SK-N-SH (cell line): ENCODE data around the gene RET. TPM values are rescaled to one million over a fixed set of nuclear protein-coding genes. Genes with fewer than 3 reads are reported as not detected.
A peak's percentile ranks its signal among the peaks of the same experiment; 100 is the strongest.

Experiments
- CHD2 ChIP-seq: fragments of 150-350 bp; IDR thresholded peaks from 2 replicates; pipeline ENCODE4 v1.6.1; 2018; ENCODE audit warnings: low read length; ENCODE audit not compliant: partially characterized antibody
- CTCF ChIP-seq: fragments of 200-600 bp; sonication (generic); IDR thresholded peaks from 2 replicates; pipeline ENCODE4 v1.6.1; 2017; ENCODE audit warnings: antibody characterized with exemption, mild to moderate bottlenecking, moderate library complexity
- ELF1 ChIP-seq: IDR thresholded peaks from 2 replicates; pipeline ENCODE4 v1.4.0; 2012
- EP300 ChIP-seq, 2 experiments: IDR thresholded peaks; 2 replicates each; pipeline versions ENCODE4 v1.4.0 to v1.6.1; 2012; ENCODE audit warnings: borderline replicate concordance in 1 of 2, low read depth in 1 of 2, low read length in 1 of 2
- EZH2phosphoT487 ChIP-seq: fragments of 200-600 bp; sonication (generic); IDR thresholded peaks from 2 replicates; pipeline ENCODE4 v1.6.1; 2017; ENCODE audit warnings: low read depth, mixed run types, mild to moderate bottlenecking, antibody characterized with exemption, moderate library complexity, borderline replicate concordance
- FOSL2 ChIP-seq: IDR thresholded peaks from 2 replicates; pipeline ENCODE4 v1.4.0; 2012; ENCODE audit warnings: low read depth, mild to moderate bottlenecking, moderate library complexity, borderline replicate concordance
- IRF3 ChIP-seq: fragments of 150-350 bp; IDR thresholded peaks from 2 replicates; pipeline ENCODE4 v1.6.1; 2016; ENCODE audit warnings: mild to moderate bottlenecking, low read depth, low read length
- MAX ChIP-seq: IDR thresholded peaks from 2 replicates; pipeline ENCODE4 v1.4.0; 2012; ENCODE audit warnings: low read depth
- MEF2A ChIP-seq: IDR thresholded peaks from 2 replicates; pipeline ENCODE4 v1.4.0; 2012; ENCODE audit warnings: low read depth, borderline replicate concordance
- NRF1 ChIP-seq: IDR thresholded peaks from 2 replicates; pipeline ENCODE4 v1.6.1; 2012; ENCODE audit warnings: low read depth, mild to moderate bottlenecking, low read length
- PBX3 ChIP-seq: IDR thresholded peaks from 2 replicates; pipeline ENCODE4; 2012
- POLR2AphosphoS5 ChIP-seq: IDR thresholded peaks from 2 replicates; pipeline ENCODE4 v1.6.1; 2012; ENCODE audit warnings: low read depth, low read length
- RAD21 ChIP-seq: IDR thresholded peaks from 2 replicates; pipeline ENCODE4 v1.6.1; 2012; ENCODE audit warnings: mild to moderate bottlenecking, low read length
- RCOR1 ChIP-seq: fragments of 150-350 bp; IDR thresholded peaks from 2 replicates; pipeline ENCODE4 v1.6.1; 2017; ENCODE audit warnings: antibody characterized with exemption, low read length
- RFX5 ChIP-seq: IDR thresholded peaks from 2 replicates; pipeline ENCODE4 v1.6.1; 2012; ENCODE audit warnings: mild to moderate bottlenecking, improper control_type of control experiment, low read length
- RXRA ChIP-seq: IDR thresholded peaks from 2 replicates; pipeline ENCODE4 v1.4.0; 2012; ENCODE audit warnings: low read depth, mild to moderate bottlenecking, borderline replicate concordance
- SIN3A ChIP-seq: IDR thresholded peaks from 2 replicates; pipeline ENCODE4 v1.6.1; 2012; ENCODE audit warnings: low read depth, mild to moderate bottlenecking, low read length, moderate library complexity, borderline replicate concordance
- TAF1 ChIP-seq: IDR thresholded peaks from 2 replicates; pipeline ENCODE4 v1.6.1; 2012; ENCODE audit warnings: low read depth, mild to moderate bottlenecking, low read length, moderate library complexity, borderline replicate concordance
- TEAD4 ChIP-seq: IDR thresholded peaks from 2 replicates; pipeline ENCODE4 v1.4.0; 2012; ENCODE audit warnings: mild to moderate bottlenecking, borderline replicate concordance; ENCODE audit not compliant: insufficient read depth
- USF1 ChIP-seq: IDR thresholded peaks from 2 replicates; pipeline ENCODE4 v1.4.0; 2012; ENCODE audit warnings: low read depth, borderline replicate concordance
- USF2 ChIP-seq: fragments of 150-350 bp; IDR thresholded peaks from 2 replicates; pipeline ENCODE4 v1.6.1; 2017; ENCODE audit warnings: antibody characterized with exemption, low read length, low read depth, borderline replicate concordance
- YY1 ChIP-seq: IDR thresholded peaks from 2 replicates; pipeline ENCODE4 v1.4.0; 2012; ENCODE audit warnings: low read depth, mild to moderate bottlenecking
- ZBTB33 ChIP-seq: IDR thresholded peaks from 2 replicates; pipeline ENCODE4 v1.4.0; 2012; ENCODE audit warnings: low read depth, borderline replicate concordance
- polyA plus RNA-seq, 3 experiments: library from polyadenylated mRNA; depleted of rRNA; stranded (reverse); fragments of >200 nt; gene quantifications; 2 replicates each; pipeline ENCODE4 v1.2.3, GENCODE V29; 2012

Gene RET
- polyA plus RNA-seq, 1 of the 3 experiments (the other 2 are of a cell fraction) = 3.2 TPM

GRCh38 chr10:43138021-43138756 is 61.3 kb downstream of the RET start, which contains the start of gene CSGALNACT2 (continued):
- no peak for TF ChIP-seq USF1
- no peak; the same call in 1 of the 2 replicates for TF ChIP-seq SIN3A
- TF ChIP-seq MEF2A = no peak
- no peak for TF ChIP-seq RXRA
- TF ChIP-seq CHD2 = no peak
- TF ChIP-seq NRF1 = no peak
- TF ChIP-seq YY1 = no peak
- TF ChIP-seq IRF3 = no peak
- no peak for TF ChIP-seq FOSL2
- no peak for TF ChIP-seq TEAD4
- no peak for TF ChIP-seq RCOR1
- TF ChIP-seq USF2 = no peak
- no peak; the same call in 1 of the 2 replicates for TF ChIP-seq CTCF
- peak; percentile 64 for TF ChIP-seq TAF1
- TF ChIP-seq RAD21 = no peak
- TF ChIP-seq RFX5 = no peak
- TF ChIP-seq EZH2phosphoT487 = no peak
- TF ChIP-seq MAX = no peak
- 0 out of 4 replicates have a peak, but pooled peaks of 1 of the 2 experiments have one; percentile 23 for TF ChIP-seq EP300 (IDR thresholded peaks at IDR 0.05; ENCODE audit: borderline replicate concordance in 1 of 2, low read depth in 1 of 2, low read length in 1 of 2)
- TF ChIP-seq PBX3 = no peak; the same call in 1 of the 2 replicates
- peak; percentile 87 for TF ChIP-seq POLR2AphosphoS5
- TF ChIP-seq ZBTB33 = no peak
- TF ChIP-seq ELF1 = peak; percentile 37; the same call in 1 of the 2 replicates
- TF ChIP-seq, all 33 proteins: peak for 8
